ENCODE measurements around the gene BPIFB1. TPM values are rescaled to one million over a fixed set of nuclear protein-coding genes. Genes with fewer than 3 reads are reported as not detected.

Gene BPIFB1
- total and polyA plus RNA-seq, 2 of the 13 experiments (the other 11 are each of a cell fraction or from before 2014, with no cell fraction given) = 0.82 to 4.4 TPM

DNA sequence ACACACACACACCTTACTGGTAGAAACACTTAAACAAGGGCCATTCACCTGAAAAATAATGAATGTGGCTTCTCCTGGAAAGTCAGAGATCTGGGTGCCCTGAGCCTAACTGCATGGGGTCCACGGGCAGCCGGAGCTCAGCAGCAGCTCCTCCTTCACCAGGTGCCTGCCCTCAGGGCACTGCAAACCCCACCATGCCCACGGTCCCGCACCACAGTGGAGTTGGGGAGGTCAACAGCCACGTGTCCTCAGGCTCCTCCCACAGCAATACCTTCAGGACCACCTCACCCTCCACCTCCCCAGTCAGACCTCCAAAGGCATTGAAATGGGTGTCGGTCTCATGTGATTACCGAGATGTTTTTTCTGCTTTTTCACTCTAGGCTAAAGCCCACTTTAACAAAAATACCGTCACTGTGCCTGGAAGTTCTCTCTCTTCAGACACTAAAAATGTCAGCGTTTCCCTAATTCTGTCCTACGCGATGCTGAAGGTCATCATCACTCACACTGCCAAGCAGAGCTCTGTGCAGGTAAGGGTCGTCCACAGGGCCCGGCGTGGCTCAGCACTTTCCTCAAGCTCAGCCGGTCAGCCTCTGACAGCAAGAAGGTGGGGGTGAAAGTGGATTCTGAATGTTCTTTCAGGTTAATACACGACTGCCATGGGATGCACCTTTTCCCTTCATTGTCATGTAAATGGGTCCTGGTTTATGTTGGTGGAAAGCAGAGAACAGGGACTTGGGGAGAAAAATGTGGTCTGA is 69.4 kb downstream of the BPIFB1 start (continued):
- TF ChIP-seq, protein P1, sequence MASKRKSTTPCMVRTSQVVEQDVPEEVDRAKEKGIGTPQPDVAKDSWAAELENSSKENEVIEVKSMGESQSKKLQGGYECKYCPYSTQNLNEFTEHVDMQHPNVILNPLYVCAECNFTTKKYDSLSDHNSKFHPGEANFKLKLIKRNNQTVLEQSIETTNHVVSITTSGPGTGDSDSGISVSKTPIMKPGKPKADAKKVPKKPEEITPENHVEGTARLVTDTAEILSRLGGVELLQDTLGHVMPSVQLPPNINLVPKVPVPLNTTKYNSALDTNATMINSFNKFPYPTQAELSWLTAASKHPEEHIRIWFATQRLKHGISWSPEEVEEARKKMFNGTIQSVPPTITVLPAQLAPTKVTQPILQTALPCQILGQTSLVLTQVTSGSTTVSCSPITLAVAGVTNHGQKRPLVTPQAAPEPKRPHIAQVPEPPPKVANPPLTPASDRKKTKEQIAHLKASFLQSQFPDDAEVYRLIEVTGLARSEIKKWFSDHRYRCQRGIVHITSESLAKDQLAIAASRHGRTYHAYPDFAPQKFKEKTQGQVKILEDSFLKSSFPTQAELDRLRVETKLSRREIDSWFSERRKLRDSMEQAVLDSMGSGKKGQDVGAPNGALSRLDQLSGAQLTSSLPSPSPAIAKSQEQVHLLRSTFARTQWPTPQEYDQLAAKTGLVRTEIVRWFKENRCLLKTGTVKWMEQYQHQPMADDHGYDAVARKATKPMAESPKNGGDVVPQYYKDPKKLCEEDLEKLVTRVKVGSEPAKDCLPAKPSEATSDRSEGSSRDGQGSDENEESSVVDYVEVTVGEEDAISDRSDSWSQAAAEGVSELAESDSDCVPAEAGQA (IDR thresholded peaks at IDR 0.05; ENCODE audit: low read depth) = no peak
- TF ChIP-seq, protein P1 (CRISPR knock-in tag; IDR thresholded peaks at IDR 0.05; ENCODE audit: borderline replicate concordance) = no peak
- TF ChIP-seq JDP2 (CRISPR knock-in tag; IDR thresholded peaks at IDR 0.05; ENCODE audit: borderline replicate concordance) (no peak), KLF13 (CRISPR knock-in tag; IDR thresholded peaks at IDR 0.05) (0 out of 2 replicates have a peak, but pooled peaks have one; percentile 64)
- TF ChIP-seq, protein P2, sequence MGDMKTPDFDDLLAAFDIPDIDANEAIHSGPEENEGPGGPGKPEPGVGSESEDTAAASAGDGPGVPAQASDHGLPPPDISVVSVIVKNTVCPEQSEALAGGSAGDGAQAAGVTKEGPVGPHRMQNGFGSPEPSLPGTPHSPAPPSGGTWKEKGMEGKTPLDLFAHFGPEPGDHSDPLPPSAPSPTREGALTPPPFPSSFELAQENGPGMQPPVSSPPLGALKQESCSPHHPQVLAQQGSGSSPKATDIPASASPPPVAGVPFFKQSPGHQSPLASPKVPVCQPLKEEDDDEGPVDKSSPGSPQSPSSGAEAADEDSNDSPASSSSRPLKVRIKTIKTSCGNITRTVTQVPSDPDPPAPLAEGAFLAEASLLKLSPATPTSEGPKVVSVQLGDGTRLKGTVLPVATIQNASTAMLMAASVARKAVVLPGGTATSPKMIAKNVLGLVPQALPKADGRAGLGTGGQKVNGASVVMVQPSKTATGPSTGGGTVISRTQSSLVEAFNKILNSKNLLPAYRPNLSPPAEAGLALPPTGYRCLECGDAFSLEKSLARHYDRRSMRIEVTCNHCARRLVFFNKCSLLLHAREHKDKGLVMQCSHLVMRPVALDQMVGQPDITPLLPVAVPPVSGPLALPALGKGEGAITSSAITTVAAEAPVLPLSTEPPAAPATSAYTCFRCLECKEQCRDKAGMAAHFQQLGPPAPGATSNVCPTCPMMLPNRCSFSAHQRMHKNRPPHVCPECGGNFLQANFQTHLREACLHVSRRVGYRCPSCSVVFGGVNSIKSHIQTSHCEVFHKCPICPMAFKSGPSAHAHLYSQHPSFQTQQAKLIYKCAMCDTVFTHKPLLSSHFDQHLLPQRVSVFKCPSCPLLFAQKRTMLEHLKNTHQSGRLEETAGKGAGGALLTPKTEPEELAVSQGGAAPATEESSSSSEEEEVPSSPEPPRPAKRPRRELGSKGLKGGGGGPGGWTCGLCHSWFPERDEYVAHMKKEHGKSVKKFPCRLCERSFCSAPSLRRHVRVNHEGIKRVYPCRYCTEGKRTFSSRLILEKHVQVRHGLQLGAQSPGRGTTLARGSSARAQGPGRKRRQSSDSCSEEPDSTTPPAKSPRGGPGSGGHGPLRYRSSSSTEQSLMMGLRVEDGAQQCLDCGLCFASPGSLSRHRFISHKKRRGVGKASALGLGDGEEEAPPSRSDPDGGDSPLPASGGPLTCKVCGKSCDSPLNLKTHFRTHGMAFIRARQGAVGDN (CRISPR knock-in tag; IDR thresholded peaks at IDR 0.05) = peak; percentile 34
- TF ChIP-seq, protein P3, sequence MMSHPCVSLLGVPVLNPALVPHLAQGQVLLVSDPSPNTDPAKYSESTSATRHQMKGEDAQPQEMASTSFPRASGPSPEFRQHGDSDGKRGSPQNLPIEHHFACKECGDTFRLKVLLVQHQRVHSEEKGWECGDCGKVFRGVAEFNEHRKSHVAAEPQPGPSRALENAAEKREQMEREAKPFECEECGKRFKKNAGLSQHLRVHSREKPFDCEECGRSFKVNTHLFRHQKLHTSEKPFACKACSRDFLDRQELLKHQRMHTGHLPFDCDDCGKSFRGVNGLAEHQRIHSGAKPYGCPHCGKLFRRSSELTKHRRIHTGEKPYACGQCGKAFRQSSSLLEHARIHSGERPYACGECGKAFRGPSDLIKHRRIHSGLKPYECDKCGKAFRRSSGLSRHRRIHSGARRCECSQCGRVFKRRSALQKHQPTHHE (CRISPR knock-in tag; IDR thresholded peaks at IDR 0.05; ENCODE audit: borderline replicate concordance) = no peak

Measured in HepG2 (cell line).